Measurements from ENCODE around the gene TPCN1. TPM values are rescaled to one million over a fixed set of nuclear protein-coding genes. Genes with fewer than 3 reads are reported as not detected.

The TPCN1 gene
- total RNA-seq, 1 donor from 2014 or later, result 39.5 TPM

DNA sequence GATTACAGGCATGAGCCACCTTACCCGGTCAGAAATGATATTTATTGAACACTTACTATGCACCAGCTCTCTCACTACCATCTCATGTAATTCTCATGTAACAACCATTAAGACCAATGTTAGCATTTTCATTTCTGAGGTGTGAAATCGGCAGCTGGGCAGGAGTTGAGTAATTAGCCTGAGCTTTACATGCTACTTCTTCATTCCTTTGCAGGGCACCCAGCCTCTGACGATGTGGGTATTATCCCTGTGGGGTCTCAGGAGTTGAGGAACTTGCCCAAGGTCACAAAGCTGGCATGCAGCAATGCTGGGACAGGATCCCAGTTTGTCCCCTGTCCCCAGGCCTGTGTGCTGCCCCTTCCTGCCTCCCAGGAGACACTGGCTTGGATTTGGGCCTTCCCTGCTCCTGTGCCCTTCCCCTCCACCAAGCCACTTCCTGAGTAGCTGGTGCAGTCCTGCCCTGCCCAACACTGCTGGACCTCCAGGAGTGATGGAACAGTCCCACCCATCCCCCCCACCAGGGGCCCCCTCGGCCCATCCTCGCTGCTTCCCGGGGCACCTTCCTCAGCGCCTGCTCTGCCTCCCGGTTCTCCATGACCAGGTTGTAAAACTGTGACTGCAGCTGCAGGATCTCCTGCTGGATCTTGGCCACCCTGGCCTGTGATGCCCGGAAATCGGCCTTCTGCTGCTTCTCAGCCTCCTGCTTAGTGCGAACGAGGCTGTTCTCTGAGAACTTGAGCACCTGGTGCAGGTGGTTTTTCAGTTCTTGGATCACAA is 21.1 kb upstream of the TPCN1 start:
- TF ChIP-seq, protein P1, sequence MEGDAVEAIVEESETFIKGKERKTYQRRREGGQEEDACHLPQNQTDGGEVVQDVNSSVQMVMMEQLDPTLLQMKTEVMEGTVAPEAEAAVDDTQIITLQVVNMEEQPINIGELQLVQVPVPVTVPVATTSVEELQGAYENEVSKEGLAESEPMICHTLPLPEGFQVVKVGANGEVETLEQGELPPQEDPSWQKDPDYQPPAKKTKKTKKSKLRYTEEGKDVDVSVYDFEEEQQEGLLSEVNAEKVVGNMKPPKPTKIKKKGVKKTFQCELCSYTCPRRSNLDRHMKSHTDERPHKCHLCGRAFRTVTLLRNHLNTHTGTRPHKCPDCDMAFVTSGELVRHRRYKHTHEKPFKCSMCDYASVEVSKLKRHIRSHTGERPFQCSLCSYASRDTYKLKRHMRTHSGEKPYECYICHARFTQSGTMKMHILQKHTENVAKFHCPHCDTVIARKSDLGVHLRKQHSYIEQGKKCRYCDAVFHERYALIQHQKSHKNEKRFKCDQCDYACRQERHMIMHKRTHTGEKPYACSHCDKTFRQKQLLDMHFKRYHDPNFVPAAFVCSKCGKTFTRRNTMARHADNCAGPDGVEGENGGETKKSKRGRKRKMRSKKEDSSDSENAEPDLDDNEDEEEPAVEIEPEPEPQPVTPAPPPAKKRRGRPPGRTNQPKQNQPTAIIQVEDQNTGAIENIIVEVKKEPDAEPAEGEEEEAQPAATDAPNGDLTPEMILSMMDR (IDR thresholded peaks at IDR 0.05), result no peak
- TF ChIP-seq POLR2A (IDR thresholded peaks at IDR 0.05) (no peak), POLR2AphosphoS5 (IDR thresholded peaks at IDR 0.05; ENCODE audit: insufficient read depth in 1 of 2, low read depth in 1 of 2) (no peak)
- intact Hi-C loops (cut with DNase I), result no loop called here
- Histone ChIP-seq H3K27ac (no peak overlapping the region), H3K27me3 (no peaks in the 10 kb centered on the region), H3K4me3 (no peak overlapping the region), H3K36me3 (no peaks in the 10 kb centered on the region), H3K9me3 (no peaks in the 10 kb centered on the region), H3K4me1 (peaks cover 5% of the 10 kb centered on the region)
- no peak for DNase-seq (ENCODE audit: extremely low spot score in 2 of 2)

DNA sequence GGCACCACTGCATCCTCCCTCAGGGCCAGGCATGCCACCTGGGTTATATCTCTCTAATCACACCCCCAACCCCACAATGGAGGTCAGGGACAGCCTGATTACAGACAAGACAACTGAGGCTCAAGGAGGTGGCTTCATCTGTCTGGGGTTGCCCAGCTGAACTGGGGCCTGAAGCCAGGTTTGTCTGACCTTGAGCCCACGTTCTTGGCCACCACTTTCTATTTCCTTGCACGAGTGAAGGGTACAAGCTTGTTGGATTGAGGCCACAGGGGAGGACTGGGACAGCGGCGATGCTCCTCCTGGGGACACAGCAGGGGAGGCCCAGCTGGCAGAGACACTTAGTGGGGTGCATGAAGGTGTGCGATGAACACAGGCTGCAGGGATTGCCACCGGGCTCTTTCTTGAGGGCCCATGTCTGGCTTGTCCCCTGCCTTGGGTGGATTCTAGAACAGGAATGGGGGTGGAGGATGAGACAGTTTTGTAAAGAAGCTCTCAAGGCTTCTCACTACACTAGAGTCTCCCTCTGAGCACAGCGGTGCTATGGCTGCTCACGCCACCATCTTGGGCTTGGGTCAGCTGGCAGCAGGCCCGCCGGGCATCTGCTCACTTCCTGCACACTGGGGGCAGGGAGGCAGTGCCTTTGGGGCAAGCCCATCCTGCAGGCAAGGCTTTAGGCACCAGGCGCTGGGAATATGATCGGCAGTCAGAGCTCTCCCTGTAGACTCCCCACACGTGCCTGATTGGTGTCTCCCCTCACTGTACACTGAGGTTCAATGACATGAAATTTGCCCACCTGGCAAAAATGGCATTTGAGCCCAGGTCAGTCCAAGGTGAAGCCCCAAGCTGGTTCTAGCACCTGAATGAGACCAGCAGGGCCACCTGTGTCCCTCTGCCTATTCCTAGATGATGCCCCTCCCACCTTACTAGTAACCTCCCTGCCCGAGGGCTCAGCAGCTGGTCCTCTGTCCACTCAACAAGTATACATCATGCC is 19.8 kb upstream of the TPCN1 start:
- H3K36me3 ChIP-seq, result no peaks in the 10 kb centered on the region
- intact Hi-C loops (cut with DNase I), result no loop called here
- TF ChIP-seq POLR2AphosphoS5 (IDR thresholded peaks at IDR 0.05; ENCODE audit: insufficient read depth in 1 of 2, low read depth in 1 of 2) (no peak), POLR2A (IDR thresholded peaks at IDR 0.05) (no peak)
- TF ChIP-seq, protein P1 (IDR thresholded peaks at IDR 0.05), result no peak
- H3K4me1 ChIP-seq, result no peaks in the 10 kb centered on the region
- no peak overlapping the region for H3K27ac ChIP-seq
- H3K27me3 ChIP-seq, result no peaks in the 10 kb centered on the region
- no peak overlapping the region for H3K4me3 ChIP-seq
- H3K9me3 ChIP-seq, result no peaks in the 10 kb centered on the region
- DNase-seq (ENCODE audit: extremely low spot score in 2 of 2), result no peak

DNA sequence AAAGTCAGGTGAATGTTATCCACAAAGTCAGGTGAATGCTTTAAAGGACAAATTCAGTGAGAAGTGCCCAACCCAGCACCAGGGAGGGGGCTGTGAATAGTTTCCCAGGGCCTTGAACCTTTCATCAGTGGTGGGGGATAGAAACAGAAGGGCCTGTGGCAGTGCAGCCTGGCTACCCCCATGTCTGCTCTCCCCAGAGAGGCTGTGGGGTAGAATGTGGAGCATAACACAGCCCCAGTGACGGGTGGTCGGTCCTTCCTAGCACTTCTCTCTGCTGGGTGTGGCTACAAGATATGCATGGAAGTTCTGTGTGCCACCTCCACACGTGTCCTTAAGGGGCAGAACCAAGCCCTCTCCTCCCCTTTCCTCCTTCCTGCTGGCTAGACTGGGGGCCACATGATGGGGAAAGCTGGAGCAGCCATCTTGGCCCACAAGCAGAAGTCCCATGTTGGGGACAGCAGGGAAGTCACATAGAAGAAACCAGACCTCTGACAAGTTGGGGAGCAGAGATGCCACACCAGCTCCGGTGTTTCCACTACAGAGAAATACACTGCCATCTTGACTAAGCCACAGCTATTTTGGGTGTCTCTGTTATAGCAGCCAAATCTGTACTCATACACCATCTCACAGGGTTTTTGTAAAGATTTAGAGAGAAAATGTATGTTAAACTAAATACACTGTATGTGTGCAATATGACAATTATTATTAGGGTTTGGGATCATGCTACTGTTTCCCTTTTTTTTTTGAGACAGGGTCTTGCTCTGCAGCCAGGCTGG is 18.8 kb upstream of the TPCN1 start:
- TF ChIP-seq POLR2A (IDR thresholded peaks at IDR 0.05) (no peak), POLR2AphosphoS5 (IDR thresholded peaks at IDR 0.05; ENCODE audit: insufficient read depth in 1 of 2, low read depth in 1 of 2) (no peak)
- TF ChIP-seq, protein P1 (IDR thresholded peaks at IDR 0.05), result no peak
- Histone ChIP-seq H3K9me3 (no peaks in the 10 kb centered on the region), H3K36me3 (no peaks in the 10 kb centered on the region), H3K27me3 (no peaks in the 10 kb centered on the region), H3K4me1 (no peaks in the 10 kb centered on the region), H3K27ac (no peak overlapping the region), H3K4me3 (no peak overlapping the region)
- intact Hi-C loops (cut with DNase I), result no loop called here
- DNase-seq (ENCODE audit: extremely low spot score in 2 of 2), result no peak

DNA sequence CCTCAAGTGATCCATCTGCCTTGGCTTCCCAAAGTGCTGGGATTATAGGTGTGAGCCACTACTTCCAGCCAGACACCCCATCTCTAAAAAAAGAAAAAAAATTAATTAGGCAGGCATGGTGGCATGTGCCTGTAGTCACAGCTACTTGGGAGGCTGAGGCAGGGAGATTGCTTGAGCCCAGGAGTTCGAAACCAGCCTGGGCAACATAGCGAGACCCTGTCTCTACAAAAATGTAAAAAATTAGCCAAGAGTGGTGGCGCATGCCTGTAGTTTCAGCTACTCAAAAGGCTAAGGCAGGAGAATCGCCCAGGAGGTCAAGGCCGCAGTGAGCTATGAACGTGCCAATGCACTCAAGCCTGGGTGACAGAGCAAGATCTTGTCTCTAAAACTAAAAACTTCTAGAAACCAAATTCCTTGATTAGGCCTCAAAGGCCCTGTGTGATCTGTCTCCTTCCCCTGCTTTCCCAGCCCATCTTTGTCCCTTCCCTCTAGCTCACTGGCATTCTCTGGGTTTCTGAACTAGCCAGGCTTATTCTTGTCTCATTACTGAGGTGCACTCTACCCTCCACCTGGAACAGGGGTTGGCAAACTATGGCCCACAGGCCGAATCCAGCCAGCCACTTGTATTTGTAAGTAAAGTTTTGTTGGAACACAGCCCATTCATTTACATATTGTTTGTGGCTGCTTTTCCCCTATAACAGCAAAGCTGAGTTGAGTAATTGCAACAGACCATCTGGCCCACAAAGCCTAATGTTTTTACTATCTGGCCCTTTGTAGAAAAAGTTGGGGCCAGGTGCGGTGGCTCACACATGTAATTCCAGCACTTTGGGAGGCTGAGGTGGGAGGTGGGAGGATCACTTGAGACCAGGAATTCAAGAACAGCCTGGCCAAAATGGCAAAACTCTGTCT is 17.2 kb upstream of the TPCN1 start:
- TF ChIP-seq POLR2A (IDR thresholded peaks at IDR 0.05), result no peak
- TF ChIP-seq, protein P1 (IDR thresholded peaks at IDR 0.05), result no peak
- TF ChIP-seq POLR2AphosphoS5 (IDR thresholded peaks at IDR 0.05; ENCODE audit: insufficient read depth in 1 of 2, low read depth in 1 of 2), result no peak
- Histone ChIP-seq H3K9me3 (no peaks in the 10 kb centered on the region), H3K27ac (no peak overlapping the region), H3K4me1 (peaks cover 8% of the 10 kb centered on the region), H3K27me3 (no peaks in the 10 kb centered on the region), H3K4me3 (no peak overlapping the region), H3K36me3 (no peaks in the 10 kb centered on the region)
- no peak for DNase-seq (ENCODE audit: extremely low spot score in 2 of 2)
- intact Hi-C loops (cut with DNase I), result no loop called here
